NB4 (cell line): ENCODE measurements around the gene EPHB1.

ENCODE experiments used
- CTCF ChIP-seq: IDR thresholded peaks from one replicate; pipeline ENCODE4 v1.5.1; 2012; ENCODE audit warnings: low read depth, low read length
- MYC ChIP-seq: IDR thresholded peaks from 2 replicates; pipeline ENCODE4 v1.6.1; 2011; ENCODE audit warnings: low read depth, low read length
- POLR2A ChIP-seq: IDR thresholded peaks from 2 replicates; pipeline ENCODE4 v1.6.1; 2011; ENCODE audit warnings: mild to moderate bottlenecking; ENCODE audit not compliant: insufficient read length; ENCODE audit errors: extremely low read depth

- no peak for TF ChIP-seq CTCF
- no peak for TF ChIP-seq MYC
- no peak for TF ChIP-seq POLR2A
Measured at GRCh38 chr3:135020181-135020580, 225.1 kb downstream of the EPHB1 start.
